ENCODE results near the gene TPRN.

Gene TPRN

GRCh38 chr9:137224830-137225694, 24.5 kb upstream of the TPRN start, which contains the start of gene CYSRT1:
Gene CYSRT1, plus strand, starts transcription at chr9:137225174. Its CDS starts 448 bp downstream, at chr9:137225622.
- DNase-seq, result no peak

- peak; percentile 89 for DNase-seq
Measured at GRCh38 chr9:137223078-137223970, 22.8 kb upstream of the TPRN start.

DNA sequence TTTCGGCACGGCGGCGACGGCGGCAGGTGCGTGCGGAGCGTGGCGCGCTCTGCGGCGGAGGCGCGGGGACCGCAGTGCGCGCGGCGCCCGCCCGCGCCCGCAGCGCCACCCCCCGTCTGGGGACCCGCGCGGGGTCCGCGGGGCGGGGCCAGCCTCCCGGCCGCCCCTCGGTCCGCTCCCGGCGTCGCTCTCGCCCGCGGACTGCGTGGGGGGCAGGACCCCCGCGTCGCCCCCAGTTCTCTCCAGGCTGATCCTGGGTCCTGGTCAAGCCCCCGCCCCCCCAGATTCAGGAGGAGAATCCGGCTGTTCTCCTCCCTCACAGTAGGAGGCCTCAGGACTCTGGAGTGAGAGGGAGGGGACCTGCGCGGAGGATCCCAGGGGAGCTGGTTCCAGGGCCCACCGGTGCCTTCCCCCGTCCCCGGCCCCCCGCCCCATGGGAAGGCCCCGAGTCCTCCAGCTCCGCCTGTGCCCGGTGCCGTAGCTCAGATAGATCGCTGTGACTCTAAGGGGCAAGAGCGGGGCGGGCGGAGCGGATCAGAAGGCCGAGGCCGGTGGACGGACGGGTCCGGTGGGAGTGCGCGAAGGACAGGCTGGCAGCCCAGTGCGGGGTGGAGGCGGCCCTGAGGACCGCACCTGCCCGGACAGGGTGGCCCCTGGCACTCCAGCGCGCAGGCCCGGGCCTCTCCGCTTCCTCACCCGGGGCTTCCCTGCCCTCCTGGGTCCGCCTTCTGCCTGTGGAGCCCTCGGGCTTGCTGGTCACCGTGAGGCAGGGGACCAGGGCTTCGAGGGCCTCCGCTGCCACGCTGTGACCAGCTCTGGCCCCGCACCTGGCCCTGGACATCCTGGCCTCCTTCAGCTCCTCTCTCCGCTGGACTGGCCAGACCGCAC, 21.9 kb upstream of the TPRN start, which contains the start of gene RNF208:
Gene RNF208 (minus strand): TSS at position 51 of the 888 bp plus-strand sequence. CDS start 1,028 bp downstream, outside the sequence.
- no peak for DNase-seq

DNA sequence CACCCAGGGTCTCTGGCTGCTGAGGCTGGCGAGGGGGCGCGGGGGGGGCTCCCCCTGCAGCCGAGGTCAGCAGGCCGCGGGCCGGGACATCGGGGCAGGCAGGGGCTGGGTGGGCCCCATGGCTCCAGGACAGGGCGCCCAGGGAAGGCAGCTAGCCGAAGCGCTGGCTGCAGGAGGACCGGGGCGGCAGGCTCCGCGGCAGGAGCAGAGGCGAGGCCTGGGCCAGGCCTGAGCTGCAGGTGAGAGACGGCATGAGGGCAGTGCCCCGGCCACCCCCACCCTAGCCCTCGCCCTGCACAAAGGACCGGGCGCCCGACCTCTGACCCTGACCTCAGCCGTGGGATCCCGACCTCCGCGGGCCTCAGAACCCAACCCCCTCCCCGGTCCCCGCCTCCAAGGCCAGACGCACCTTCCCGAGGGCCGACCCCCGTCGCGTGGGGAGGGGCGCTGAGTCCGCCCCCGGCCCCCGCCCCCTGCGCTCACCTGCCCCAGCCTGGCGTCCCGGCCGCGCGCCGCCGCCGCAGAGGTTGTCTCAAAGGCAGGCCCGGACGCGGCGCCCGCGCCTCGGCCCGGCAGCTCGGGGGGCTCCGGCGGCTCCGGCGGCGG, 21.1 kb upstream of the TPRN start:
- DNase-seq, result no peak

- no peak for DNase-seq
Measured at GRCh38 chr9:137221095-137221505, 20.6 kb upstream of the TPRN start.

DNA sequence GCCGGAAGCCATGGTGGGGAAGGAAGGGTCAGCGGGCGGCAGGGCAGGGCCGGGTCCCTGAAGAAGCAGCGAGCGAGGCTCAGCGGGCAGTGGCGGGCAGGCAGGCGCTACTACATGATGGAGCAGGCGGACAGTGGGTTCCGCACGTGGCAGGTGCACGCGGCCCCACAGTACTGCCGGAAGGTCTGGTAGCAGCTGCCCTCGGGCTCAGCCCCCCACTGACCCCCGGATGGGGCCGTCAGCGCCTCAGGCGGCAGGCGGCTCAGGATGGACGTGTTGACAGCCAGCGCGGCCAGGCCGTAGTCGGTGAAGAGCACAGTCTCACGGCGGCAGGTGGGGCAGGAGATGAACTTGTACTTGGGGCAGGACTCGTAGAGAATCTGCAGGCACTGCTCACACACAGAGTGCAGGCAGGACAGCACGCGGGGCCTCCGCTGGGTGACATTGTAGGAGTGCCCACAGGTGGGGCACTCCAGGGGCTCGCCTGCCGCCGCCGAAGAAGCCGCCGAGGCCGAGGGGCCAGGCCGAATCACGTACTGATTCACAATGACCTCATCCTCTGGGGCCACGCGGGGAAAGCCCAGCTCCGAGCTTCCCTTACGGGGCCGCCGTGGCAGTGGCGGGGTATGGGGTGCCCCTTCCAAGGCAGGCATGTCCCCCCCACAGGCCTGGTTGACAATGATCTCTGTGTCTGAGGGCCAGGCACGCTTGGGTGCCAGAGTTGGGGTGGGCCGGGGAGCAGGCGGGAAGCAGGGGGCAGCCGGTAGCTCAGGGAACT, 20.0 kb upstream of the TPRN start:
- DNase-seq, result no peak

DNA sequence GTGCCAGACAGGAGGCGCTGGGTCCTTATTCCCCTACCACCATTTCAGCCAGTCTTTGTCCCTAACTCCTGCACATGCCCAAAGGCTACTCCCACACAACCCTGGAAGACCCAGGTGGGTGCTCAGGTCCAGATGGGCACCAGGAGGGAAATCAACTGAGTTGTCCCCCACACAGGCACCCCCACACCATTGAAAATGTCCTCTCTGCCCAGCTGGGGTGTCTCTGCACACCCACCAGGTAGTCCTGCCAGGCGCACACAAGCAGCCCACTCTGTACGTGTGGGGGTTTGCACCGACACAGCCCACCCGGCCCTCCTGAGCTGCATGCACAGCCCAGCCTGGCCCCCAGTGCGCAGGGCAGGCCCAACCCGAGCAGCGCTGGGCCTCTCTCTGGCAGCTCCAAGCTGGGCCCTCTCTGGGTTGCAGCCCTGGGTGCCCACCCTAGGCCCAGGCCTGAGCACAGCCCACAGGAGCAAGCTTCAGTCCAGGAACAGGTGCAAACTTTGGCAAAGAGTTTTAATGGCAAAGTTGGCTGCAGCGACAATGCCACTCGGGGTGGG, 19.3 kb upstream of the TPRN start:
- no peak for DNase-seq

- DNase-seq, result no peak
Measured at GRCh38 chr9:137218754-137219271, 18.3 kb upstream of the TPRN start.

DNA sequence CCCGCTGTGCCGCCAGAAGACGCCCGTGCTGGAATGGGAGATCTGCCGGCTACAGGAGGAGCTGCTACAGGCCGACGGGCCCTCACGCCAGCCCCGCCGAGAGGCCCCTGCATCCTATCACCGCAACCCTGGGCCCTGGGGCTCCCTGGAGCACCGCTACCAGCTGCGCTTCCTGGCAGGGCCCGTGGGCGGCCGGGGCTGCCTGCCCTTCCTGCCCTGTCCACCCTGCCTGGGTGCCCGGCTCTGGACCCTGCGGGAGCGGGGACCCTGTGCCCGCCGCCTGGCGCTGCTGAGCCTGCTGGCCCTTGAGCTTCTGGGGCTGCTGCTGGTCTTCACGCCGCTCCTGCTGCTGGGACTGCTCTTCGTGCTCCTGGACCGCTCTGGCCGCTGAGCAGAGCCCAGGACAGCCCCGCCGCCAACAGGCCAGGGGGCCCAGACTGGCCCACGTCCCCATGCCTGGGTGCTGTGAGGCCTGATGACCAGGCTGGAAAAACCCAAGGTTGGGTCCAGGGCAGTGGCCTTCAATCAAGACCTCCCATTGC, 17.7 kb upstream of the TPRN start:
- no peak for DNase-seq

DNA sequence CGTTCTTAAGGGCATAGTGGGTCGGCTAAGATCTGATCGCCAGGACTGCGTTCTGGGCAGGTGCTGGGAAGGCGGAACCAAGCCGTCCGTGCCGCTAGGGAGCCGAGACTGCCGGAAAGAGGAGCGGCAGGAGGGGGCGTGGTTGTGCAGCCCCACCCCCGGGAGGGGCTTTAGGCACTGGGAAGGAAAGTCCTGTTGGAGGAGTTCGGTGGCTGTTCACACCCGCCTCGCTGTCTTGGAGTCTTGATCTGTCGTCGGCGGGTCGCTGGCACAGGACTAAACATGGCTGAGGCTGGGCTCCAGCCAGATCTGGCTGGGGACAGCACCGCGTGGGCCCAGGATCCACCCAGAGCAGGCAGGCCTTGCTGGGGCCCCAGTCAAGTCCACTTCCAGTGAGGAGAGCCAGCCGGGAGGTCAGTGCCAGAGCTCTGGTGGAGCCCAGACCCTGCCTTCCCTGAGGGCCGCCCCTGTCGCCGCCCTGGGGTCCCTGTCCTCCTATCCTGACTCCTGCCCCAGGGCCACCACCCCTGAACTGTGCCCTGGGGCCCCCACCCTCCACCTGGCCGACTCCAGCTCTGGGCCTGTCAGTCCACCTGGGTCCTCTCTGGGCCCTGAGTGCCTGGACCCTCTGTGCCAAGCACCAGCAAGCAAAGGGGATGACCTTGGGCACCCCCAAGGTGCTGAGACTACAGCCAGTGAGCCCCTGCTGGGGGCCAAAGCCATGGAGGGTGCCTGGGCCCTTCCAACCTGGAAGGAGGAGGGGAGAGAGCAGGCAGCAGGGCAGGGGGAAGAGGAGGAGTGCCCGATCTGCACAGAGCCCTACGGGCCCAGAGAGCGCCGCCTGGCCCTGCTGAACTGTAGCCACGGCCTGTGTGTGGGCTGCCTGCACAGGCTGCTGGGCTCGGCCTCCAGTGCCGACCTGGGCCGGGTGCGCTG, 17.0 kb upstream of the TPRN start:
- no peak for DNase-seq

- no peak for DNase-seq
Measured at GRCh38 chr9:137216188-137216965, 15.8 kb upstream of the TPRN start.

DNA sequence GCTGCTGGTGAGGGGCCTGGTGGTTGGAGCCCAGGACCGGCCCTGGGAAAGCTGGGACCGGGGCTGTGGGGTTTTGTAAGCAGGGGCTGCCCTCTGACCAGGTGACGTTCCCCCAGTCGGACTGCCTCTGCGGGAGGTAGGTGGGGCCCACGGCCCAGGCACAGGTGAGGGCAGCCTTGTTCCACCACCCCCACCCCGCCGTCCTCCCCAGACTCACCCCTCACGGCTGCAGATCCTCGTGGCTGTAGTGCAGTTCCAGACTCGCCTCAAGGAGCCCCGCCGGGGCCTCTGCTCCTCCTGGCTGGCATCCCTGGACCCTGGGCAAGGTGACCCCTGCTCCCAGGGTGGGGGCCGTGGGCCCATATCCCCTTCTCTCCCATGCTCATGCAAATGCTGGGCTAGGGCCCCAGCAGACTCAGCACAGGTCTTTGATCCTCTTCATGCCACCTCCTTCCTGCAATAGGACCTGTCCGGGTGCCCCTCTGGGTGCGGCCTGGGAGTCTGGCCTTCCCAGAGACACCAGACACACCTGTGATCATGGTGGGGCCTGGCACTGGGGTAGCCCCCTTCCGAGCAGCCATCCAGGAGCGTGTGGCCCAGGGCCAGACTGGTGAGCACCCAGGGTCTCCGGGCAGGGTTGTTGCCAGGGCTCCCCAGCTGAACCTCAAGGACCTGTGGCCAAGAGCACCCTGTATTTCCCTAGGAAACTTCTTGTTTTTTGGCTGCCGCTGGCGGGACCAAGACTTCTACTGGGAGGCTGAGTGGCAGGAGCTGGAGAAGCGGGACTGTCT, 14.8 kb upstream of the TPRN start:
- no peak for DNase-seq

- no peak for DNase-seq
Measured at GRCh38 chr9:137214620-137215019, 14.1 kb upstream of the TPRN start.

DNA sequence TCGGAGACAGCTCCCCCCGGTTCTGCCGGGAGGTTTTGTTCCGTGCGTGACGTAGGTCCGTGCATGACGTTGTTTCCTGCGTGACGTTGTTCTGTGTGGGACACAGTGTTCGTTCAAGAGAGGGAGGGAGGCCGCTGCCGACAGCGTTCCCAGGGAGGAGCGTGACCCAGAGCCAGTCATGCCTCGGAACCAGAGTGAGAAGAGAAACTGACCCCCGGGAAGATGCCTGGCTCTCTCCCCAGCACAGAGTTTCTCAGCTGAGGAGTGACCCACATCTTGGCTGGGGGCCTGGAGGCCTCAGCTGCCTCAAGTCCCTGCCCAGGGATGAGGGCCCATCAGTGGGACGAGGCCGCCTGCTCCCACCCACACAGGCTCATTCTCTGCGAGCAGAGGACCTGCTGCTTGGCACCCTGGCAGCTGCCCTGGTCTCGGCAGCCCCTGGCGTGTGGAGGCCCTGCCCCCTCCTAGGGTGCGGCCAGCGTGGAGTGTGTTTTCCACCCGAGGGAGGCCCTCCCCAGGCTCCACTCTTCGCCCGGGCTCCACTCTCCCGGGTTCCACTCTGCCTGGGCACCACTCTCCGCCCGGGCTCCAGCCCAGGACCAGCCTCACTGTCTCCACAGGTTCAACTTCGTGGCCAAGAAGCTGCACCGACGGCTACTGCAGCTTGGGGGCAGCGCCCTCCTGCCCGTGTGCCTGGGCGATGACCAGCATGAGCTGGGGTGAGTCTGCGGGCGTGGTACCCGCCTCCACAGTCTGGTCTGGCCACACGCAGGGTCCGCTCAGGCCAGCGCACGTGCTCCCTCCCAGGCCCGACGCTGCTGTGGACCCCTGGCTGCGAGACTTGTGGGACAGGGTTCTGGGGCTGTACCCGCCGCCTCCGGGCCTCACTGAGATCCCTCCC, 12.9 kb upstream of the TPRN start:
- no peak for DNase-seq

GRCh38 chr9:137212520-137212919, 12.0 kb upstream of the TPRN start:
- DNase-seq, result no peak

- DNase-seq, result no peak
Measured at GRCh38 chr9:137211532-137211931, 11.0 kb upstream of the TPRN start.

All from NCI-H2081 treated with DMSO at 0.1 percent for 48 hours (cell line).